T-helper 2 cell treated with Interferon-gamma antibody and Interleukin-4, amounts not matched to agents 100 ng/mL and 5 ng/mL, for 36 hours (primary cell): Measurements from ENCODE around the gene CD101. TPM values are rescaled to one million over a fixed set of nuclear protein-coding genes. Genes with fewer than 3 reads are reported as not detected.

ENCODE experiments used
- intact Hi-C: fragments of 100-400 bp; cut with micrococcal nuclease; formaldehyde crosslinking; loops from one replicate; pipeline ENCODE4 v1.15.1; 2023
- total RNA-seq: library from RNA; stranded (reverse); gene quantifications from 2 replicates; pipeline ENCODE4 v1.2.3, GENCODE V29; 2022

Gene CD101
- total RNA-seq, 1 donor from 2014 or later = 1.2 TPM

DNA sequence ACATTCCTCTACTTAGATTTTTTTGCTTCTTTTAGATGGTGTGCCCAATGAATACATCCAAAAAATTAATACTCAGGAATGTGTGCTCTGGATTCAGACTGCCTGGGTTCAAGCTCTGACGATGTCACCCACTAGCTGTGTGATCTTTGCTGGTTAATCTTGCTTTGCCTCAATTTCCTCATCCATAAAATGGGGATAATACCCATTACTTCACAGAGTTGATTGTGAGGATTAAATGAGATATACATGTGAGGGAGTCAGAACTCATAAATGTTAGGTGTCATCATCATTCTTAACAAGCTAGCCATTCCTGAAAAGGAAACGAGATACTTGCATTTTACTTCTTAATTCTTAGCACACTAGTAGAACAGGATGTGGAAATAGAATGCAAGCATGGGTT lies 45.7 kb downstream of the CD101 start:
- intact Hi-C loops = no loop called here

GRCh38 chr1:117049857-117050256 lies 48.3 kb downstream of the CD101 start:
- intact Hi-C loops = loop anchor here (5.0 kb wide), 2 partner anchors 43 to 63 kb away; no protein-coding TSS in a partner anchor

DNA sequence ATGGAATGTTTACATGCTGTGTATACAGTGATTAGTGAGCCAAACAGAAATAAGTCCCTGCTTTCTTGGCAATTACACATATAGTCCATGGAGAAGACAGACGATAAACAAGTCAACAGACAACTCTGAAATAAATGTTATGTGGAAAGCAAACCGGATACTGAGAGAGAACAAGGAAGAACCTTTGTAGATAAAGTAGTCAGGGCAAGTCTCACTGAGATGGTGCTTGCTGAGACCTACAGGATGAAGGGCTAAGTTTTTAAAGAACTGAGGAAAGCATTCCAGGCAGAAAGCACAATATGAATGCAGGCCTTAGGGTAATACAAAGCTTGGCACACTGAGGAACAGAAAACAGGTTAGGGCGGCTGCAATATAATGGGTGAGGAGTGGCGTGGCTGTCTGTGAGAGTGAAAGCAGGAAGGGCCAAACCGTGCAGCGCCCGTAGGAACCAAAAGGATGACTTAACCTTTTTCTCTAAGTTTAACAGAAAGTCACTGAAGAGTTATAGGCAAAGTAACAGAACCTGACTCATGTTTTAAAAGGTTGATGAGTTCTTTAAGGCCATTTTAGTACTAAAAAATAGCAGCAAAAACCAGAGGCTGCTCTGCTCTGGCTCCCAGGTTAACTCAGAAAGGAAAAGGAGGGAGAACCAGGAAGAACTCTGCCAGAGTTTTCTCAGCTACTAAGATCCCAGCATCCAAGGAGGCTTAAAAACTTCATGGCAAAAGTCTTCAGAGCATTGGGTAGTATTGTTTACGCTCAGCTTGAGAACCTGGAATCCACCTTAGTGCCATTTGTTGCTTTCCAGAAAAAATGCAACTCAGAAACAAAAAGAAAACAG lies 49.9 kb downstream of the CD101 start:
- intact Hi-C loops = loop anchor here (5.0 kb wide), 2 partner anchors 44 to 64 kb away; no protein-coding TSS in a partner anchor

- intact Hi-C loops = loop anchor here (5.0 kb wide), 2 partner anchors 47 to 67 kb away; no protein-coding TSS in a partner anchor
Observed at GRCh38 chr1:117054068-117054467, 52.5 kb downstream of the CD101 start.

- intact Hi-C loops = loop anchor here (1.0 kb wide), 1 partner anchor 686 kb away; the partner anchor contains the start of gene ATP1A1
Observed at GRCh38 chr1:117058810-117059209, 57.2 kb downstream of the CD101 start.

- intact Hi-C loops = loop anchor here (1.0 kb wide), 1 partner anchor 686 kb away; the partner anchor contains the start of gene ATP1A1
Observed at GRCh38 chr1:117059334-117059677, 57.7 kb downstream of the CD101 start.

DNA sequence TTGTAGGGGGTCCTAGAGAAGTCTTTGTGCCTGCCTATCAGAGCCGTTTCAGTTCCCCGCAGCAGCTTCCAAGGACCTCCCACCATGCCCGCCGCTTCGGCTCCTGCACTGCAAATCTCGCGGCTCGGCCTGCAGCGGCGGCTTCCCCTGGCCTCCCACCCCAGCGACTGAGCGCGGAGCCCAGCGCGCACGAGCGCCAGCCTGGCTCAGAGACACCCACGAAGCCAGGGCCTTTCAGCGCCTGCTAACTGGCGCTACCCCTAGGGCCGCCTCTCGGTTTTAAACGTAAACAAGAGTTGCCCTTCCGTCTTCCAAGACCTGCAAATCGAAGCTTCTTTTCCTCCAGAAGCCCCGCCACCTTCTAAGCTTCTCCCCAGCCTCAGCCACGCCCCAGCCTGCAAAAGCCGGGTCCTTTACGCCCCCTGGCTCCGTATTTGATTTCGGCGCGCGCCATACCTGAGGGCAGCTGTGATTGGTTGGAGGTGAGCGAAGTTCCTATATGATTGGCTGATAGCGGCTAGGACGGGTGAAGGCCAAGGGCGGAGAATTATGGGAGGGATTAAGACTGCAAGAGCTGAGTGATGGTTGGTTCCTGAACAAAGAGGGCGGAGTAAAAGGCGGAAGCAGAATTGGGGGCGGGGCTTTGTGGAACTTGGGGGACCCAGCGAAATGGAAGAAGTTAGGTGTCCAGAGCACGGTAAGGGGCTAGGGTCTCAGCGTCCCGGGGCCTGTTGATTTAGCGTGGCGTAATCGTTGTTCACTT lies 58.3 kb downstream of the CD101 start, which contains the start of gene TTF2:
Gene TTF2 (plus strand): TSS at position 649 of the 763 bp plus-strand sequence. CDS start 21 bp downstream, at position 670.
- intact Hi-C loops = loop anchor here (1.0 to 10.0 kb wide), 12 partner anchors 61 to 925 kb away; partner anchors contain the start of genes ATP1A1, CD58, TENT5C and TRIM45

GRCh38 chr1:117060441-117061317 lies 59.1 kb downstream of the CD101 start:
- intact Hi-C loops = loop anchor here (1.0 to 10.0 kb wide), 11 partner anchors 60 to 926 kb away; partner anchors contain the start of genes CD58, TENT5C and TRIM45

GRCh38 chr1:117061986-117062415 lies 60.4 kb downstream of the CD101 start:
- intact Hi-C loops = loop anchor here (2.0 to 10.0 kb wide), 6 partner anchors 59 to 927 kb away; partner anchors contain the start of genes TENT5C and TRIM45

DNA sequence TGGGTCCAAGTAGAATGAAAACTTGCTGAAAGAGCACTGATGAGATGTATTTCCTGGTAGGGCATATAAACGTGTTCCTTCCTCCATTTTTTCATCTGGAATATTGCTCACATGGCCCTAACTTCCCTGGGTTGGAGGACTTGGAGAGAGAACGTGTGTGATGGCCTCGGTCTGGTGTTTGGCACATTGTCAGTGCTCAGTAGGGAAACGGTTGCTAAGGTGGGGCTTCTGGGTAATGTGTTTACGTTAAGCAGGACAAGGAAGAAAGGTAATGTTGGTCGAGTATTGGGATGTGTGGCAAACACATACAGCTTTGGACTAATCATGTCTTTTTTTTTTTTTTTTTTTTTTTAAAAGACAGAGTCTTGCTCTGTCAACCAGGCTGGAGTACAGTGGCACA lies 64.8 kb downstream of the CD101 start:
- intact Hi-C loops = loop anchor here (10.0 kb wide), 3 partner anchors 538 to 932 kb away; partner anchors contain the start of gene TENT5C

- intact Hi-C loops = loop anchor here (10.0 kb wide), 3 partner anchors 537 to 933 kb away; partner anchors contain the start of gene TENT5C
Observed at GRCh38 chr1:117067533-117068370, 66.2 kb downstream of the CD101 start.

DNA sequence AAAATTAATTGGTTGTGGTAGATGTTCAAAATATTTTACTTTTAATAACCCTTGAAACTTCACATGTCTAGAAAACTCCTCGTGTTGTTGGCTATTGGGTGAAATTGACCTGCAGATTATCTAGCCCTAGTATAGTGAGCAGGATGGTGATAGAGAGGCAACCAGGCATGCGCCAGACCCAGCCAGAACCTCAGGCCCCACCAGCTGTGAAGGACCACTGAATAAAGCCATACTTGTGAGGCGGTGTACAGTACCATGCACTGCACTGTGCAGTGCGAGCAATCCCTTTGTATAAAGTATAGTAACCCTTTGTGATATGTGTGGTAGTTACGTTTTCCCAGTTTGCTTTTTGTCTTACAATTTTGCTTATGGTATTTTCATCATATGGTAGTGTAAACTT lies 67.0 kb downstream of the CD101 start:
- intact Hi-C loops = loop anchor here (10.0 kb wide), 3 partner anchors 536 to 934 kb away; partner anchors contain the start of gene TENT5C

DNA sequence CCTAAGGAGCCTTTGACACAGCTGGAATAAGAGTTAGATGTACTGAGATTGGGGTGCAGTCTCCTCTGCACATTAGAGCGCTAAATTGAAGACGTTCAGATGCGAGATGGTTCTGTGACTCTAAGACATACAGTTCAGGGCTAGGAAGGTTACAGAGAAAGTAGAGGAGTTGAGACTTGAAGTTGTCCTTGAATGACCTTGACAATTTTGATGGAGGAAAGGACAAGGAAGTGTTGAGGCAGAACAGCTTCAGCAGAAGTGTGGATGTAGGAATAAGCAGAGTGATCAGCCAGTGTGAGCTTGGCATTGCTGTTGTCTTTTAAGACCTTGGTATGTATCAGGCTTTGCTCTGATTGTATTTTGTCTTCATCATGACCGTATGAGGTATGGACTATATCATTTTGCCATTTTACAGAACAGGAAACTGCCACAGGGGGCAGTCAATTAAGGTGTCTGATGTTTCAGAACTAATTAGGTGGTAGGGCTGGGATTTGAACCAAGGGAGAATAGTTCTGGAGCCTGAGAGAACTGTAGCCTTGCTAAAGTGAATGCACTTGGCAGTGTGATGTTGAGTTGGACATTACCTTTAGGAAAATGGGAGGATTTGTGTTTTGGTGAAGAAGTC lies 67.8 kb downstream of the CD101 start:
- intact Hi-C loops = loop anchor here (10.0 kb wide), 3 partner anchors 535 to 935 kb away; partner anchors contain the start of gene TENT5C

DNA sequence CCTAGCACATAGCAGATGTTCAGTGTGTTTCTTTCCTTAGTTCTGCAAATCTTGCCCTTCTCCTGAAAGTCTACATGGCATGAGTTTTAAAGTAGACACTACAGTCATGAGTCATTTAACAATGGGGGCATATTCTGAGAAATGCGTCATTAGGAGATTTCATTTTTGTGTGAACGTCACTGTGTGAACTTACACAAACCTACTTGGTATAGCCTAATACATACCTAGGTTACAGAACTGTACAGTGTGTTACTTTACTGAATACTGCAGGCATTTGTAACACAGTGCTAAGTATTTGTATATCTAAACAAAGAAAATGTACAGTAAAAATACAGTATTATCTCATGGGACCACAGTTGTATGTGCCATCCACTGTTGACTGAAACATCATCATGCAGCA lies 68.6 kb downstream of the CD101 start:
- intact Hi-C loops = no loop called here

DNA sequence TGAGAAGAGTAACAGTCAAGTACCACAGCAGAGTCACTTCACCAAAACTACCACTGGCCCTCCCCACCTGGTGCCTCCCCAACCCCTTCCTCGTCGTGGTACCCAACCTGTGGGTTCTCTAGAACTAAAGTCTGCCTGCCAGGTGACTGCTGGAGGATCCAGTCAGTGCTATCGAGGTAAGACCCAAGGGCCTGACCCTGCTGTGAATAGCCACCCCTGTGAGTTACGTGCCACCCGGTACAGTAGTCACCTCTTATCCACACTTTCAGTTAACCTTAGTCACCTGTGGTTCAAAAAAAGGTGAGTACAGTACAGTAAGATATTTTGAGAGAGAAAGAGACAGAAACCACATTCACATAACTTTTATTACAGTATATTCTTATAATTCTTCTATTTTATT lies 75.1 kb downstream of the CD101 start:
- intact Hi-C loops = no loop called here

DNA sequence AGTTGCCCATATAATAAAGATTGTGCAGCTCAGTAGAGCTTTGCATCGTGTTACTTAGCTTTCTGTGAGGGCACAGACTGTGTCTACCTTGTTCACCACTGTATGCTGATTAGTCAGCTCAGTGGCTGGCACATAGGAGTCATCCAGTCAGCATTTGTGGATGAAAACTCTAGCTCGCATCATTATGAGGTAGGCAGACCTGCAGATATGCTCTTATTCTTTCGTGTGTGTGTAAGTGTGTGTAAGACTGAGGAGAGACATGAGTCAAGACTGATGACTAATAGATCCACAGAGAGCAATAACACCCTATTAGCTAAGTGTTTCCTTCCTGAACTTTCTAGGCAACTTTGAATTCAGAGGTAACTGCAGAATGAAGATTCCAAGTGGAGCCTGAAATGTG lies 75.7 kb downstream of the CD101 start:
- intact Hi-C loops = no loop called here

DNA sequence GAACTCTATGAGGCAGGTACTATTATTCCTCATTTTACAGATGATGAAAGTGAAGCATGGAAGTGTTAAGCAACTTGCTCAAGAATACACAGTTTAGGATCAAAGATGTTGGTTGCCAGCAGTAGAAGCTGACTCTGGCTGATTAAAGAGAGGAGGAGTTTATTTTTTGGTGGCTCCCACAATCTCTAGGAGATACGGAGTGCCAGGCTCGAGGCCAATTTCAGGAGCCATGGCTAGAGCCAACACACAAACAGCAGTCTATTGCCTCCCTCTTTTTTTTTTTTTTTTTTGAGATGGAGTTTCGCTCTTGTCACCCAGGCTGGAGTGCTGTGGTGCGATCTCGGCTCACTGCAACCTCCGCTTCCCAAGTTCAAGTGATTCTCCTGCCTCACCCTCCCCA lies 78.2 kb downstream of the CD101 start:
- intact Hi-C loops = no loop called here

- intact Hi-C loops = no loop called here
Observed at GRCh38 chr1:117084231-117084630, 82.7 kb downstream of the CD101 start.
